ENCODE data around the gene CDC6.

CDC6 gene

DNA sequence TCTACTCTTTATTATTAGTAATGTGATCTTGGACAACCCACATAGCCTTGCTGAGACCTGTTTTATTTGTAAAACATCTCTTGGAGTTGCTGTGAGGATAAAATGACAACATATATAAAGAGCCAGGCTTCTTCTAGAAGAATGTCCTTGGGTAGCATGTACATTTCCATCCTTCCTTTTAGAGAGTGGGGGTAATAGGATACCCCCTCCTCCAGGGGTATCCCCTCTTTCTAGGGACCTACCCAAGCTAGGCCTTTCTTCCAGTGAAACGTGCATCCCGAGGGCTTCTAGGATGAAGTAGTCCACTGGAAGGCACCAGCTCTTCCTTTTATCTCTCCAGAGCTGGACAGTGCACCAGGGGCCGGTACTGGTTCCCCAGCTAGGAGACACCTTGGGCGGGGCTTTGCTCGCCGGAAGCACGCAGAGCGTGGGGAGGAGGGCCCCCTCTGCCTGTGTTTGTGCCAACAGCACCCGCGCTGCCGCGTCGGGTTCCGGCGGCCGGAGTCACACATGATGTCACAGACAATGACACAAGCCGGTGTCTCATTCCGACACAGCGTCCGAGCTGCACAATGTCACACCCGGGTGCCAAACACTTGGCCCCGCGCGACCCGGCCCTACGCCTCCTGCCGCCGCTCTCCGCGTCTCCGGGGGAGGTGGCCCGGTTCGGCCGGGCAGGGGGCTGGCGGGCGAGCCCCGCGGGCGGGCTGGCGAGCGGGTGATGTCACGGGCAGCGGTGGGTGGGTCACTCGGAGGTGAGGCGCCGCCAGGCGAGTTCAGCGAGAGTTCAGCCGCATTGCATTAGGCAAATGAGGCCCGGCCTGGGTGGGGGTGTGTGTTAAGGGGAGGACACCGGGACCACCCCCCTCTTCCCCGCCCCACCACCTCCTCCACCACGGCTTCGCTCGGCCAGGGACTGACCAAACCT, 53.5 kb downstream of the CDC6 start:
- DNase-seq (ENCODE audit: low spot score) = peak; percentile 85

DNA sequence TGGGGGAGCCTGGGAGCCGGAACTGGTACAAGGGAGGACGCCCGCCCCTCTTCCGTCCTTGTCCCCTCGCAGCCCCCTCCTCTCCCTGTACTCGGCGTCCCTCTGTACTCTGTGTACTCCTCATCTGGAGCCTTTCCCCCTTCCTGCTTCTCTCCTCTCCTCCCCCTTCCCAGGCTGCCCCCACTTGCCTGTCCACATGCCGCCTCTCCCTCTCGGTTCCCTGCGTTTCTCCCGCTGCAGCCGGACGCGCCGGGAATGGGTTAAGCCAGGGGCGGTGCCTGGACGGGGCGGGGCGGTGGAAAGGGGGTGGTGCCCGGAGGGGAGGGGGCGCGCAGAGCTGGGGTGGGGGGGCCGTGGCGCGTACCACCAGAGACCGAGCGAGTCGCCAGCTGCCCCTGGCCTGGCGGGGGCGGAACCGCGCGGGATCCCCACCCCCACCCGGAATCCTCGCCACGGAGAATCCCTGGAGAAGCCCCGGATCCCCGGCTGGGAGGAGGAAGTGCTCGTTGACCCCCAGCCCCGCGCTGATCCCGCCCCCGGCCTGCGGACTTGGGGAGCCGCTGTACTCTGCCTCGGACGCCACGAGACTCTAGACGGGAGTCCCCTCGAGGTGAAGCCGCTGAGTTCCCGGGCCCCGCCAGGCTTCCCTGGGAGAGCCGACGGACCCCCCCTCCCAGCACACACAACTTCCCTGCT, 54.3 kb downstream of the CDC6 start:
- no peak for DNase-seq (ENCODE audit: low spot score)

DNA sequence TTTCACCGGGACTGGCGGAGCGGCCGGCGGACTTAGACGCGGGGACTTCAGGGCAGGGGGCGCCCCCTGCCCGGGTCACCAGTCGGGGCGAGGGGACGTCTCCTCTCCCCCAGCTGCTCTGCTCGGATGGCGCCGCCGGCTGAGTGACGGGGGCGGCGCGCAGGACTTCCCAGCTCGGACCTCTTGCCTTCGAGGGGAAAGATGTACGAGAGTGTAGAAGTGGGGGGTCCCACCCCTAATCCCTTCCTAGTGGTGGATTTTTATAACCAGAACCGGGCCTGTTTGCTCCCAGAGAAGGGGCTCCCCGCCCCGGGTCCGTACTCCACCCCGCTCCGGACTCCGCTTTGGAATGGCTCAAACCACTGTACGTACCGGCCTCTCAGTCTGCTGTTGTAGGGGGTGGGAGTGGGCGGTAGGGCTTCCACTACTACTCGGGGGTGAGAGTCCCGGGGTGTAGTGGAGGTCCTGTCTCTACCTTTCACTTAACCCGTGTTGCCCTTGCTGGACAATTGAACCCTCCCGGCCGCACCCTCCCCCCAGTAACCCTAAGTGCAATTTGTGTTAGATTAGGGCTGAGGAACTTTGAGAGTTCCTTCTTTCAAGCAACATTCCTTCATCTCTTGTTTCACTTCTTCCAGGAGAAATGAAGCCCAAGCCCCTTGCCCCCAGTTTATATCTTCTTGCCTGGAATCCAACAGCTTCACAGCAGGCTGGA, 55.0 kb downstream of the CDC6 start:
- DNase-seq (ENCODE audit: low spot score) = no peak

DNA sequence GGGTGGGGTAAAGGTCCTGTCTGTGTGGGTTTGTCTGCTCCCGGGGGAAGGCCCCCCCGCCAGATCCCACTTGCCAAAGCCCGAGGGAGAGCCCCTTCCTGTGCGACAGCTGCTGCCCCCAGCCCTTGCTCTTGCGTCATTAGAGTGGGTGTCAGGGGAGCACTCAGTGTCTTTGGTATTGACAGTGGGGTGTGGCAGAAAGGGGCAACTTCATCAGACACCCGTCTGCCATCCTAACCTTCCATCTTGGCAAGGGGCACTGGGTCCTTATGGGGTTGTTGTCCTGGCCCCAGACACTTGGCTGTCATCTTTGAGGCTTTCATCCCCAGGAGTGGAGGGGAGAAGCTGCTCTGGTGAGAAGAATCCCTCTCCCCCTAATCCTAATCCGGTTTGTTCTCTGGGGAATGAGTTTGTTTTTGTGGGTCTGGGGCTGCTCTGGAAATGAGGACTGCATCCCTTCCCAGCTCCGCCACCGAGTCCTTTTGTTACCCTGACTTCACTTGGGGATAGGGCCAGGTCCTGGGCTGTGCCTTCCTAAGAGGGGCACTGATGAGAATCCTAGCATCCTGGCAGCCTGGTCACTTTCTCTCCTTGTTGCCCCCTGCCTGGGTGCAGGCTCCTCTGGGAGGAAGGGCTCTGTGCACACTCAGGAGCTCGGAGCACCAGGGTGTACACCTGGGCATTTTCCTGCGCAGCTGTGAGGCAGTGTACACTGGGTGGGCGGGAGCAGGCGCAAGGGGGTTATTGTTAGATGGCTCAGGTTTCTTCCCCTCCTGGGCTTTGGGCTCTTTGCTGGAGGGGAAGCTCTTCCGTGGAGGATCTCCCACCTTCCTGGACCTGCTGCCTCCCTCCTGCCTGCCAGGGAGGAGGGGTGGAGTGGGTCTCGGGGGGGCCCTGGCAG, 55.8 kb downstream of the CDC6 start:
- DNase-seq (ENCODE audit: low spot score) = no peak

DNA sequence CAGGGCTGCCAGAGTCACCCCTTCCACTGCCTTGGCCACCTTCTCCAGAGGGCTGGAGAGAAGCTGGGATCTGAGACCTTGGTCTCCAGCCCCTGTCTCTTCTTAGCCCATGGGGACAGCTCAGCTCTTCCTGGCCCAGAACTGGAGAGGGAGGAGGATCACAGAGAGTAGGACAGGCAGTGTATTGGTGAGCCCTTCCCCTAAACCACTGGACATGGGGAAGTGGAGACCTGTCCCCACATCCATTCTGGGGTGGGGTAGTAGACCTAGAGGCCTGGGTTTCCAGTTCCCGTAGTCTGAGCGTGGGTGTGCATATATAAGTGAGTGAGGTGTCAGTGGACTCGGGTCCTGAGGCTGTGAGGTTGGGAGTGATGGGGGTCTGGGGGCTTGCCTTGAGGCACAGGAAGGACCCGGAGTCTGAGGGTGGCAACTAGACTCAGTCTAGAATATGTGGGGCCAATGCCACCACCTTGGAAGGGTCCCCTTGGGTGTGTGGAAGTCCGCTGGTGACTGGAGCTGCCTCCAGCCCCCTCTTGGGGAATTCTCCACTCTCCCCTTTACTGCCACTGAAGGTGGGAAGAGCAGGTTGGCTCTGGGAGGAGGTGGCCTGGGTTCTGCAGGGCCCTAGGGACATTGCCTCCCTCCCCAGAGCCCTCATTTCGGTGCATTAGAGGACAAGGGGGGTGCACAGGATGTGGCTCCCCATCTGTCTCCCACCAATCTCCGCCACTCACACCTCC, 56.9 kb downstream of the CDC6 start:
- no peak for DNase-seq (ENCODE audit: low spot score)

DNA sequence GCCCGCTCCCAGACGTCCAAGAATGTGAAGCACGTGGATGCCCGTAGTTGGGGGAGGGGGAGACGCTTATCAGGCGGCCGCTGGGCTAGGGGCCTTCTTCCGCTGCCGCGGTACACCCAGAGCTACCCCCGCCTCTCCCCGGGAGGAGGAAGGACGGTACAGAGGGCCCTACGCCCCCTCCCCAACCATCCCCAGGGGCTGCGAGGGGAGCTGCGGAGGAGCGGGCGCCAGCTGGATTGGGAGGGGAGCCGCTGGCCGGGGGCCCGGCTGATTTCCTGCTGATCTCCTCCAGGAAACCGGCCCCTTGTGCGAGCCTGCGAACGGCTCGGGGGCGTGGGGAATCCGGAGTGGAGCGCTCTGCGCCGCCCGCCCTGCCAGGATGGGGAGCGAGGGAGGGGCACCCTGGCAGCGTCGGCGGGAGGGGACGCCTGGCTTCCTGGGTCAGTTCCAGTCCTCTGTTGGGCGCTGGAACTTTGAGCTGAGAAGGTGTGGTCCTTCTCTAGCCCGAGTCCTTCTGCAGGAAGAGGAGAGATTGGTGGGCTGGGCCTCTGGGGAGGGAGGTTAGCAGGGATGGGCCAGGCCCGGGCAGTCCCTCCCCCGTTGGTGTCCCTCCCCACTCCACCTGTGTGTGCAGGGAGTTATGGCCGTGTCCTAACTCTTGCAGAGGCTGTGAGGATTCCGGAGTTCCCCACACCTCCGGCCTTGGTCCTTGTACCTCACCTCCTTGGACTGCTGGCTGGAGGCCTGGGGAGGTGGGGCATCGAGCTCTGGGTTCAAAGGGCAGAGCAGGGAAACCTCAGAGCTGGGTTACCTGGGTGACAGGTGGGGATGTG, 57.7 kb downstream of the CDC6 start:
- no peak for DNase-seq (ENCODE audit: low spot score)

DNA sequence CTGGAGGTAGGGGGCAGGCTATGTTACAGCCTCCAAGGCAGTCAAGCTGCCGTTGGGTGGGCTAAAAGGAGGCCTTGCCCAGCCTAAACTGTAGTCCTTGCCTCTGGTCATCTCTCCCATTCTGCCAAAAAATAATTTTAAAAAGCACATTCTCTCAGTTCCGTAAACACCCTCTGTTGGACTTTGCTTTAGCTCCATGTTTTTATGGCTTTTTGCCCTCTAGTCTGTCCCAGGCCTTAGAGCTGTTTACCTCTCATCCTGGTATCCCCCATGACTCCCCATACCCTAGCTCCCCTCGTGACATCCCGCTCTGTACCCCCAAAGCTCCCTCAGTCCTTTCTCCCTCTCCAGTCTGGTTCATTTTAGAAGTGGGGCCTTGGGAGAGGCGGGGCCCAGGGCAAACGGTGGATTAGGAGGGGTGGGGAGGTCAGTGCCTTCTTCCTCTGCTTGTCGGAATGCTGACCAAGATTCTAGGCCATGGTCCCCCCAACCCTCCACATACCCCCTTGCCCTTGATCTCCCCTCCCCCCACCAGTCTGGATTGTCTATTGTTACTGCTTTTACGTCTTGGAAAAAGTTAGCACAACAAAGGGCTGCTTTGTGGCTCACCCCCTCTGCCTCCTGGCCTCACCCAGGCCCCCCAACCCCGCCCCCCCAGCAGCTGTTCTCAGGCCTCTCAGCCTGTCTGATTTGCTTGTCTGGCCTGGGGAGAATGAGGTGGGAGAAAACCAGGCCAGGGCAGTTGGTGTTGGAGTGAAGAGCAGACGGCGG, 58.5 kb downstream of the CDC6 start:
- no peak for DNase-seq (ENCODE audit: low spot score)

DNA sequence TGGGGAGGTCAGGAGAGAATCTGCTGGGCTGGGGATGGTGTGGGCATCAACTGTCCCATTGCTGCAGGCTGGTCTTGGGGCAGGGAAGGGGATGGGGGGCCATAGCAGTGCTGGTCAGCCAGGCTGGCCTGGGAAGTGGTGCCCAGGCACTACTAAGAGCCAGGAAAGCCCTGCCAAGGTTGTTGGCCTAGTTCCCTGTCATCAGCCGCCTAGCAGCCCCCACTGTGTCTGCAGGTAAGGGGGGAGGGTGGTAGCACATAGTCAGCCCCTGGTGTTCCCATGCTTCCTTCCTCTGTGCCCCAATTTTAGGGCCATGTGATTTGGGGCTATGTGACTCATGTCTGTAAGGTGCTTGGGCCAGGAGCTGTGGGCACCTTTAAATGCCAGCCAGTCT, 59.1 kb downstream of the CDC6 start:
- DNase-seq (ENCODE audit: low spot score) = no peak

DNA sequence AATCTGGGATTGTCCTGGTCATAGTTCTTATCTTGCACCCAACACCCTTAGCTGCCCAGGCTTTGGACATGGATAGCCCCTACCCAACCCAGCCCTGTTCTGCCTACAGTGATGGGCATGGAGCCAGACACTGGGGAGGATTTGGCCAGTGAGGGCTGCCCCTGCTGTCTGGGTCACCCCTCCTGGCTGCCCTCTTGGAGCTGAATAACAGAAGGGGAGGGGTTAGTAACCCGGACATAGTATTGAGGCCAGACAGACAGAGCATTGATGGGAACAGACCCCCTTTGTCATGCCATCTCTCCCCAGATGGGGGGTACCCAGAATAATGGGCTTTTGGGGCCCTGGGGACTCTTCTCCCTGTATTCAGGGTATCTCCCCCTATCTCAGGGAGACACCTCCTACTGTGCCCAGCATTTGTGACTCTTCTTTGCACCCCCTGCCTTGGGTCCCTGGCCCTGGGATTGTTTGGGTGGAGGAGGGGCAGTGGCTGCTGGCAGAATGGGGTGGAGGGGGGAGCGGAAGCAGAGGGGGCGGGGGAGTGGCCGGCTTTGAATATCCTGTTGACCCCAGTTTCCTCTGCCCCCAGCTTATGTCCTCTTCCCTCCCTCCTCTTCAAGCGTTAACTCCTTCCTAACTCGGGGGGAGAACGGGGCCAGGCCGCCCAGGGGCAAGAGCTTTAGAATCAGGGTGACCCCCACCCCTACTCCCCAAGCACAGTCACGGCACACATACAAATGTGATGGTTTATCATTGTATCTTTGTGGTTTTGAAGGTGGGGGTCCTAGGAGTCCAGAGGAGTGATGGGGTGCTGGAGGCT, 59.8 kb downstream of the CDC6 start:
- no peak for DNase-seq (ENCODE audit: low spot score)

DNA sequence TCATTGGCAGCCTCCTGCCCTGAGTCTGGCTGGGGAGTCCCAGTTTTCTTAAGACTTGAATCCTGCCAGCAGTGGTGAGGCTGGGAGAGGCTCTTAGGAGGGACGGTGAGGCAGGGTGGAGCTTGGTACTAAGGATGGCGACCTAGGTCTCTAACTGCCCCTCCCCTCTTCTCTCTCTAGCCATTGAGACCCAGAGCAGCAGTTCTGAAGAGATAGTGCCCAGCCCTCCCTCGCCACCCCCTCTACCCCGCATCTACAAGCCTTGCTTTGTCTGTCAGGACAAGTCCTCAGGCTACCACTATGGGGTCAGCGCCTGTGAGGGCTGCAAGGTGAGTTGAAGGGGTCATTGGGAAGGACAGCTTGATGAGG, 60.4 kb downstream of the CDC6 start:
- no peak for DNase-seq (ENCODE audit: low spot score)

DNA sequence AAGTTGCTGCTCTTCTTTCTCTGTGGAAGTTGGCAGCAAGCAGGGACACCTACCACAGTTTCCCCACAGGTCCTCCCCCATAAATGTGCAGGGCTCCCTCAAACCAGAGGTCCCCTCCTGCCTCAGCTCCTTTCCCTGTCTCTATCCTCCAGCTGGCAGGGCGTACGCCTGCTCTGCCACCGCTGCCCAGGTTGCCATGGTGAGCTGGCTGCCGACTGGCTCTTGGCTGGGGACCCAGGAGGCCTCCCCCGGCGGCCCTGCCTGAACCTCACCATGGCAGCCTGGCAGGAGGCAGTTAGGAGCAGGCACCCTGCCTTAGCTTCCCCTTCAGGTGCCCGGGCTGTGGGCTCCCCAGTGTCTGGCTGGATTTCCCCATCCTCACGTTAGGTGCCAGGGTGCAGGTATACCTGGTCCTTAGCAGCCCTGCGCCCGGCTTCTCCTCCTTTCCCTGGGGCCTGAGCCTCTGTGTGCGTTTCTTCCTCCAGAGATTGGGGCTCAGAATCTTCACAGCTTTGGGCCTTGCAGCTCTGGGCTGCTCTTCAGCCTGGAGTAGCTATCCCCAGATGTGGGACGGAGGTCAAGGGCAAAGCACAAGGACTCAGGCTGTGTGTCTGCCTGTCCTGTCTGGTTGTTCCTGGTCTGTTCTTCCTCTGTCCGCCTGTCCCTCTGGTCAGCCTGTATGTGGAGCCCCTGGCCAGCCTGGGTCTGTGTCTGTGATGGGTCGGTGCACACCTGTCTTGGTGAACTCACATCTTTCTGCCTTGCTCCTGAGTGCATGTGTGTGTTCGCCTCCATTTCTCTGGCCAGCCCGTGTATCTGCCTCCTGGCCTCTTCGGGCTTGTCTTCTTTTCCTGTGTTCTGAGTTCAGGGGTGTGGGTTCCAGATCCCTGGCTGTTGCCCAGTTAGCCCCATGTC, 61.1 kb downstream of the CDC6 start:
- DNase-seq (ENCODE audit: low spot score) = no peak

DNA sequence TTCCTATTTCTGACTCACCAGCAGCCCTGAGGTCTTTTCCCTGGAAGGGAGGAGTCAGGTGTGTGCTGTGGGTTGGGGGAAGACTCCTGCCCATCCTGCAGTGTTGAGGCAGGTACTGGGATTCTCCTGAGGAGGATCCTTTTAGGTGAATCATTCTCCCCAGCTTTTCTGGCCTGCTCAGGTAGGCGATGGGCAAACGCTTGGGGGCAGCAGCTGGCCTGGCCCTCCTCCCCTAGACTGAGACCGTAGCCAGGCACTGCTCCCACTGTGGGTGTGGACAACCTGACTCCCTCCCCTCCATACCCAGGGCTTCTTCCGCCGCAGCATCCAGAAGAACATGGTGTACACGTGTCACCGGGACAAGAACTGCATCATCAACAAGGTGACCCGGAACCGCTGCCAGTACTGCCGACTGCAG, 61.8 kb downstream of the CDC6 start:
- no peak for DNase-seq (ENCODE audit: low spot score)

DNA sequence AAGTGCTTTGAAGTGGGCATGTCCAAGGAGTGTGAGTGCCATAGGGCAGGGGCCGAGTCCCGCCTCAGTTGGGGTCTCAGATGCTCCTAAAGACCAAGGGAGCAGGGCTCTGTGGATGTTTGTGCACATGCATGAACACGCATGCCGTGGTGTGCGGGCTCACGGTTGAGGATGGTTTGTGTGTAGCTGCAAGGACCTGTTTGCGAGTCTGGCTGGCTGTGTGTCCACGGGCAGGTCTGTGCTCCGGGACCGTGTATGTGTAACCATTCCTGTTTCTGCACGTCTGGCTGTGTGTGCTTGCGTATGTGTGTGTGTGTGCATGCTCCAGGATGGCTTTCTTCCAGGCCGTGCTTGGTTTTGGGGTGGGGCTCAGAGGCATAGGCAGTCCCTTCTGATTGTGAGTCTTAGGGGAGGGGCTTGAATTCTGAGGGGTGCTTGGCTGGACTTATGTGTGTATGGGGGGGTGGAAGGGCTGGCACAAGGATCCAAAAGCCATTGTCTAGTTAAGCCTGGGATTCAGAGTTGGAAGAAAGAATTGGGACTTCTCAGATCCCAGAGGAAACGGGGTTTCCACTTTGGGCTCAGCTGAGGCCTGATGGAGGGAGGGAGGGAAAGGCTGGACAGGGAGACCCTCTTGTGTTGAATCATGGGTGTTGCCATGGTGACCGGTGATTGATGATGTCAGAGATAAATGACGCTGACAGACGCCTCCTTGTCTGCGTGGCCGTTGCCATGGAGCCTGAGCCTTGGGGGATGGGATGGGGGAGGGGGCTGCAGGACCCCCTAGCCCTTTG, 62.4 kb downstream of the CDC6 start:
- no peak for DNase-seq (ENCODE audit: low spot score)

DNA sequence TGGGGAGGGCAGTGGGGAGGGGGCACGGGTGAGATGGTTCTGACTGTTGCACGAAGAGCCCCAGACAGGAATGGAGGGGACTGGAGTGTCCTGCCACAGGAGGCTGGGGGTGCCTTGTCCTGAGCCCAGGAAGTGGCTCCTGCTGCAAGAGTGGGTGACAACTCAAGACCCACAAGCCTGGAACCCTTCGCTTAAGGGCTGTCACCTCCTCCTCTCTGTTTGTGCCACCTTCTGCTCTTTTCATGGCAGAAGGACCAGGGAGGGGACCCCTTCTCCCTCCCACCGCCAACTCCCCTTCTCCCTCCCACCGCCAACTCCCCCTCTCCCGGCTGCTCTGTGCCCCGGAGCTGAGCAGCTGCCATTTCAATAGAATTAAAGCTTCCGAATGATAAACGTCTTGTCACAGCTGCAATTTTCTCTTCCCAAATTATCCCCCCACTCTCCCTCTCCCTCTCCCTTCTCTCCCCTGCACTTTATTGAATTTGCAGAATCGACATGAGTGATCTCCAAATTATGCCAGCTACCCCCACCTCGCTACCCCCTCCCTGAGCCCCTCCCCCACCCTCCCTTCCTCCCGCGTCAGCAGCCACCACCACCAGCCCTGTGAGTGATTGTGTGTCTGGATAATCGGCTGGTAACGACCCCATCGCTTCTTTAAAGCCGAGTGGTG, 63.1 kb downstream of the CDC6 start:
- DNase-seq (ENCODE audit: low spot score) = no peak

DNA sequence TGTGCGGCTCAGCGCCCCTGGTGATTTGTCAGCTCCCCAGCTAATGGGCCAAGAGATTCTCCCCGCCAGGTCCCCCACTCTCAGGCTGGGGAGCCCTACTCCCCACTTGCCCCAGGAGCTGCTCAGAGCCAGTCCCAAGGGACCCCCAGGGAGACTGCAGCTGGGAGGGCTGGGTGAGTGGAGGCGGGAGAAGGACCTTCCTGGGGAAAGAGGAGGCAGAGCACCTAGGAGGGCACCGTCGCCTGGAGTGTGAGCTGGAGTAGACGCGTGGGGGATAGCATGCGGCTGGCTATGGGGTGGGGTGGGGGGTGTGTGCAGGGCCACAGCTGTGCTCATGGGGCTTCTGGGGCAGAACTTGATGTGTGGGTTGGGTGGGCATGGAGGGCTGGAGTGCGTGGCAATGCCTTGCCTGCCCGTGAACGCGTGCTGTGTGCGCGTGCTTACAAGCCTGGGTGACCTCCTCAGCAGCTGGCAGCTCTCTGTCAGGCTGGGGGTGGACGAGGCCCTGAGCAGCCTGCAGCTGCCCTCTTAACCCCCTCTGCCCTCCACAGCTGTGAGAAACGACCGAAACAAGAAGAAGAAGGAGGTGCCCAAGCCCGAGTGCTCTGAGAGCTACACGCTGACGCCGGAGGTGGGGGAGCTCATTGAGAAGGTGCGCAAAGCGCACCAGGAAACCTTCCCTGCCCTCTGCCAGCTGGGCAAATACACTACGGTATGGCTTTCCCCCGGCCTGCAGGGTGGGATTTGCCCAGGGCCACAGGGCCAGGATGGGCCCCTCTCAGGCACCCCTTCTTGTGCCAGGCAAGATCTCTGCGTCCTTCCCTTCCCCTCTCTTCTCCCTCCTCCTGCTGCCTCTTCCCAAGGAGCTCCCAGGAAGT, 63.9 kb downstream of the CDC6 start:
- no peak for DNase-seq (ENCODE audit: low spot score)
